IMR-90 (cell line): ENCODE results near the gene C3orf49. TPM values are rescaled to one million over a fixed set of nuclear protein-coding genes. Genes with fewer than 3 reads are reported as not detected.

ENCODE experiments used
- ATAC-seq: fragments of 200-7000 bp; cut with Tn5 transposase; 2 replicates; pipeline ENCODE4 v1.9.1; 2020; ENCODE audit warnings: low read depth, mild to moderate bottlenecking, moderate library complexity
- BruUV-seq: library from RNA; stranded (reverse); fragments of 400-500 nt; replicated peaks from 2 replicates; lab custom pipeline; 2021; lab: Mats Ljungman, UMichigan
- CTCF ChIA-PET: fragments of 300-600 bp; formaldehyde crosslinking; extraction: SDS; loops from one replicate; lab custom pipeline; 2021; ENCODE audit warnings: antibody characterized with exemption; lab: Yijun Ruan, JAX
- POLR2A ChIA-PET: fragments of 300-600 bp; sonication (Branson Sonifier 250); formaldehyde crosslinking; loops from one replicate; lab custom pipeline; 2022; ENCODE audit warnings: antibody characterized with exemption; ENCODE audit not compliant: unreplicated experiment; lab: Charles Lee
- DNase-seq: peaks from one replicate; pipeline ENCODE4 v3.0.0; 2013
- H2AFZ ChIP-seq: replicated peaks from 2 replicates; pipeline ENCODE3; 2013; ENCODE audit warnings: low read length, mild to moderate bottlenecking; ENCODE audit not compliant: poor library complexity
- H2AK5ac ChIP-seq: 2 replicates; pipeline ENCODE4 v1.6.1; 2013; ENCODE audit warnings: low read depth, low read length, inconsistent platforms
- H2AK9ac ChIP-seq: replicated peaks from 2 replicates; pipeline ENCODE3; 2013; ENCODE audit warnings: mild to moderate bottlenecking, low read depth, low read length, moderate library complexity; ENCODE audit not compliant: poor library complexity
- H2BK120ac ChIP-seq: 2 replicates; pipeline ENCODE4 v1.6.1; 2013; ENCODE audit warnings: low read depth, low read length, inconsistent platforms
- H2BK15ac ChIP-seq: 3 replicates; pipeline ENCODE4 v1.6.1; 2013; ENCODE audit warnings: low read depth, low read length, inconsistent platforms
- H2BK20ac ChIP-seq: 2 replicates; pipeline ENCODE4 v1.6.1; 2013; ENCODE audit warnings: low read depth, mild to moderate bottlenecking, inconsistent platforms, low read length, moderate library complexity
- H2BK5ac ChIP-seq: 2 replicates; pipeline ENCODE4 v1.6.1; 2013; ENCODE audit warnings: mild to moderate bottlenecking, low read depth, low read length, inconsistent platforms; ENCODE audit not compliant: poor library complexity, severe bottlenecking
- H3K14ac ChIP-seq: replicated peaks from 2 replicates; pipeline ENCODE4 v1.6.1; 2013; ENCODE audit warnings: low read depth, low read length, inconsistent platforms
- H3K18ac ChIP-seq: 2 replicates; pipeline ENCODE4 v1.6.1; 2013; ENCODE audit warnings: low read depth, low read length, control low read depth
- H3K23ac ChIP-seq: 2 replicates; pipeline ENCODE4 v1.6.1; 2013; ENCODE audit warnings: low read depth, low read length, inconsistent platforms
- H3K27ac ChIP-seq: 2 replicates; pipeline ENCODE4 v1.5.1; 2013; ENCODE audit warnings: mild to moderate bottlenecking, control low read depth, low read length; ENCODE audit not compliant: insufficient read depth
- H3K27me3 ChIP-seq: 2 replicates; pipeline ENCODE4 v1.6.1; 2013; ENCODE audit warnings: low read length; ENCODE audit not compliant: control insufficient read depth, insufficient read depth
- H3K36me3 ChIP-seq: 2 replicates; pipeline ENCODE4 v1.6.1; 2013; ENCODE audit warnings: low read length, mixed read lengths; ENCODE audit not compliant: control insufficient read depth, insufficient read depth
- H3K4ac ChIP-seq: 2 replicates; pipeline ENCODE4 v1.6.1; 2013; ENCODE audit warnings: low read depth, low read length, inconsistent platforms
- H3K4me1 ChIP-seq: 2 replicates; pipeline ENCODE4 v1.6.1; 2013; ENCODE audit warnings: low read length, mixed read lengths; ENCODE audit not compliant: control insufficient read depth, insufficient read depth
- H3K4me2 ChIP-seq: 2 replicates; pipeline ENCODE4 v1.6.1; 2013; ENCODE audit warnings: low read depth, mild to moderate bottlenecking, control low read depth, low read length, moderate library complexity
- H3K4me3 ChIP-seq: 2 replicates; pipeline ENCODE4 v1.5.1; 2013; ENCODE audit warnings: low read depth, mild to moderate bottlenecking, control low read depth, low read length, moderate library complexity; ENCODE audit not compliant: insufficient read depth
- H3K56ac ChIP-seq: 2 replicates; pipeline ENCODE4 v1.6.1; 2013; ENCODE audit warnings: low read length, inconsistent platforms; ENCODE audit not compliant: insufficient read depth; ENCODE audit errors: extremely low read depth
- H3K79me1 ChIP-seq, 2 experiments: 2 replicates each; pipeline ENCODE4 v1.6.1; 2013; ENCODE audit warnings: low read length in 2 of 2, inconsistent platforms in 1 of 2, low read depth in 1 of 2
- H3K9ac ChIP-seq: 2 replicates; pipeline ENCODE4 v1.6.1; 2013; ENCODE audit warnings: low read depth, low read length, control low read depth
- H3K9me1 ChIP-seq: 2 replicates; pipeline ENCODE4 v1.6.1; 2013; ENCODE audit warnings: low read length, inconsistent platforms; ENCODE audit not compliant: insufficient read depth
- H3K9me3 ChIP-seq: 2 replicates; pipeline ENCODE4 v1.6.1; 2013; ENCODE audit warnings: low read length; ENCODE audit not compliant: control insufficient read depth, insufficient read depth
- H4K20me1 ChIP-seq: 2 replicates; pipeline ENCODE4 v1.6.1; 2013; ENCODE audit warnings: low read length, inconsistent platforms; ENCODE audit not compliant: insufficient read depth
- H4K5ac ChIP-seq: 2 replicates; pipeline ENCODE4 v1.6.1; 2013; ENCODE audit warnings: mild to moderate bottlenecking, low read depth, low read length, control low read depth
- H4K8ac ChIP-seq, 2 experiments: 2 replicates each; pipeline ENCODE4 v1.6.1; 2013; ENCODE audit warnings: low read depth in 2 of 2, low read length in 2 of 2, control low read depth in 1 of 2, inconsistent platforms in 1 of 2
- H4K91ac ChIP-seq: 2 replicates; pipeline ENCODE4 v1.6.1; 2013; ENCODE audit warnings: low read depth, low read length, inconsistent platforms; ENCODE audit not compliant: insufficient read depth
- BHLHE40 ChIP-seq: fragments of 150-350 bp; IDR thresholded peaks from 2 replicates; pipeline ENCODE4 v1.6.1; 2016; ENCODE audit warnings: mild to moderate bottlenecking, low read depth, low read length
- CEBPB ChIP-seq: IDR thresholded peaks from 2 replicates; pipeline ENCODE4 v1.6.1; 2012; ENCODE audit warnings: low read depth, low read length, improper control_type of control experiment
- CHD1 ChIP-seq: IDR thresholded peaks from 2 replicates; pipeline ENCODE4 v1.6.1; 2012; ENCODE audit warnings: low read depth, low read length, improper control_type of control experiment
- FOS ChIP-seq: fragments of 150-350 bp; IDR thresholded peaks from 2 replicates; pipeline ENCODE4 v1.6.1; 2016; ENCODE audit warnings: low read depth, low read length
- NFE2L2 ChIP-seq: fragments of 150-350 bp; IDR thresholded peaks from 2 replicates; pipeline ENCODE4 v1.6.1; 2016; ENCODE audit warnings: low read depth, mild to moderate bottlenecking, low read length
- POLR2A ChIP-seq: IDR thresholded peaks from 2 replicates; pipeline ENCODE4 v1.6.1; 2012; ENCODE audit warnings: mild to moderate bottlenecking, low read depth, low read length
- SMC3 ChIP-seq: fragments of 150-350 bp; IDR thresholded peaks from 2 replicates; pipeline ENCODE4 v1.6.1; 2016; ENCODE audit warnings: low read depth, mild to moderate bottlenecking, antibody characterized with exemption, low read length, moderate library complexity
- WGBS, 2 experiments: methylation state at CpG; one replicate each; pipeline versions ENCODE4 v1.1.5 to v1.1.7; 2013; ENCODE audit warnings: missing lambda C conversion rate in 2 of 2; ENCODE audit not compliant: insufficient read length in 1 of 2; ENCODE audit errors: extremely low coverage in 2 of 2; 5-methylcytosine and 5-hydroxymethylcytosine counted together
- dilution Hi-C: fragments of 300-500 bp; cut with HindIII; formaldehyde crosslinking; loops from one replicate; pipeline ENCODE4 v1.14.3; 2018; ENCODE audit warnings: low sequenced_read_pairs; ENCODE audit not compliant: unreplicated experiment
- in situ Hi-C: fragments of 300-500 bp; cut with MboI; formaldehyde crosslinking; loops from 3 replicates; pipeline ENCODE4 v1.14.3; 2019; ENCODE audit warnings: low sequenced_read_pairs, inconsistent platforms, mixed read lengths
- intact Hi-C: fragments of 100-400 bp; cut with micrococcal nuclease; formaldehyde crosslinking; loops from 2 replicates; pipeline ENCODE4 v1.10.0; 2022
- polyA plus RNA-seq, 3 experiments: library from polyadenylated mRNA; depleted of rRNA; stranded (reverse); fragments of >200 nt; gene quantifications; 2 replicates each; pipeline ENCODE4 v1.2.3, GENCODE V29; 2012; ENCODE audit warnings: low replicate concordance in 1 of 3
- total RNA-seq: library from RNA; depleted of rRNA; stranded (reverse); fragments of >200 nt; gene quantifications from 2 replicates; pipeline ENCODE4 v1.2.3, GENCODE V29; 2012
- TF ChIP-seq, protein P1 (sequence below): fragments of 150-350 bp; IDR thresholded peaks from 2 replicates; pipeline ENCODE4 v1.6.1; 2017; ENCODE audit warnings: mild to moderate bottlenecking, antibody characterized with exemption, low read length, low read depth
- TF ChIP-seq, protein P2 (sequence below): conservative IDR thresholded peaks from 2 replicates; pipeline ENCODE4 v1.5.1; 2012; ENCODE audit warnings: mild to moderate bottlenecking, low read depth, low read length, improper control_type of control experiment
- TF ChIP-seq, protein P3 (sequence below): fragments of 150-350 bp; IDR thresholded peaks from 2 replicates; pipeline ENCODE4 v1.6.1; 2016; ENCODE audit warnings: low read depth, mild to moderate bottlenecking, low read length, moderate library complexity, borderline replicate concordance

C3orf49 gene
- total and polyA plus RNA-seq, 2 of the 4 experiments (the other 2 are of a cell fraction): not detected

DNA sequence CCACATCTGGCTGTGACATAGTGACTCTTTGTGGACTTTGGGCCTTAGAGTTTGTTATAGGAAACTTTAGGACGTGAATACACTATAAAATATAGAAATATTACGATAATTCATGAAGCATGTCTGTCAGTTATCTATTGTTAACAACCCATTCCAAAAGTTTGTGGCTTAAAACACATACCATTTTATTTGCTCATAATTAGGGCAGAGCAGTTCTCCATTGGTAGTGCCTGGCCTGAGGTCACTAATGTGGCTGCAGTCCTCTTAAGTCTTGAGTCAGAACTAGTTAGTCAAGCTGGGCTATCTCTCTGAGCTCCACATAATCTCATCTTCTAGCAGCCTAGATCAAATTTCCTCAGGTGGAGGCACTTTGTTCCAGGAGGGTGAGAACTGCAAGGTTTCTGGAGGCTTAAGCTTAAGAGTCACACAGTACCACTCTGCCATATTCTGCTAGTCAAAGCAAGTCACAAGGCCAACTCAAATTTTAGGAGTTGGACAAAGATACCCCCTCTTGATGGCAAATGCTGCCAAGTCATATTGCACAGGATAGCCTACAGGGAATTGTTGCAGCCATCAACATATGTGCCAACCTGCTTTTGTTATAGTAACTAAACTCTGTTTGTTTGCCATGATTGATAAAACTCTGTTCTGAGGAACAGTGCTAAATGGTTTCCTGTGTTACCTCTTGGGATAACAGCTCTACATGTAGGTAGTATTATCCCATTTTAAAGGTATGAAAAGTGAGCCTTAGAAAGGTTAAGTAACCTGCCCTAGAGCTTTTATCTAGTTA lies 53.2 kb downstream of the C3orf49 start:
- Histone ChIP-seq H3K4me2 (peak overlapping the region; percentile 31; the same call in 1 of the 2 replicates), H2BK20ac (no peak overlapping the region), H3K56ac (no peak overlapping the region), H3K14ac (no peak overlapping the region), H3K4me3 (no peak overlapping the region), H2BK120ac (no peak overlapping the region), H3K9ac (no peak overlapping the region), H3K23ac (no peak overlapping the region; the same call in 1 of the 2 replicates), H4K20me1 (peaks cover 39% of the 10 kb centered on the region; the same call in 1 of the 2 replicates), H2AK9ac (no peak overlapping the region), H3K36me3 (no peaks in the 10 kb centered on the region), H3K4me1 (peaks cover 4% of the 10 kb centered on the region), H2AFZ (no peak overlapping the region), H3K9me3 (no peaks in the 10 kb centered on the region), H3K4ac (no peak overlapping the region), H2AK5ac (no peak overlapping the region), H4K8ac (no peak overlapping the region), H4K5ac (no peak overlapping the region), H4K91ac (no peak overlapping the region), H3K27ac (no peak overlapping the region), H2BK15ac (no peak overlapping the region), H3K18ac (no peak overlapping the region), H3K9me1 (peaks cover 6% of the 10 kb centered on the region), H3K79me1 (peaks cover 47 to 76% of the 10 kb centered on the region in 2 experiments), H3K27me3 (no peaks in the 10 kb centered on the region), H2BK5ac (no peak overlapping the region)
- intact Hi-C loops: loop anchor here (1.0 kb wide), 1 partner anchor 34 kb away; no protein-coding TSS in a partner anchor
- in situ Hi-C loops: no loop called here
- DNase-seq: peak; percentile 92
- ChIA-PET POLR2A (no interaction called here), CTCF (no interaction called here)
- BruUV-seq: no TSS peak
- ATAC-seq: peak; percentile 93
- WGBS, 2 experiments: no CpG with 5 or more reads among the region's 2 CpGs
- dilution Hi-C loops: no loop called here
- no peak for TF ChIP-seq NFE2L2
- peak; percentile 43; the same call in 1 of the 2 replicates for TF ChIP-seq FOS
- no peak for TF ChIP-seq CHD1
- TF ChIP-seq POLR2A: no peak
- TF ChIP-seq, protein P1, sequence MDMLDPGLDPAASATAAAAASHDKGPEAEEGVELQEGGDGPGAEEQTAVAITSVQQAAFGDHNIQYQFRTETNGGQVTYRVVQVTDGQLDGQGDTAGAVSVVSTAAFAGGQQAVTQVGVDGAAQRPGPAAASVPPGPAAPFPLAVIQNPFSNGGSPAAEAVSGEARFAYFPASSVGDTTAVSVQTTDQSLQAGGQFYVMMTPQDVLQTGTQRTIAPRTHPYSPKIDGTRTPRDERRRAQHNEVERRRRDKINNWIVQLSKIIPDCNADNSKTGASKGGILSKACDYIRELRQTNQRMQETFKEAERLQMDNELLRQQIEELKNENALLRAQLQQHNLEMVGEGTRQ: no peak
- no peak for TF ChIP-seq SMC3
- no peak for TF ChIP-seq BHLHE40
- TF ChIP-seq, protein P2, sequence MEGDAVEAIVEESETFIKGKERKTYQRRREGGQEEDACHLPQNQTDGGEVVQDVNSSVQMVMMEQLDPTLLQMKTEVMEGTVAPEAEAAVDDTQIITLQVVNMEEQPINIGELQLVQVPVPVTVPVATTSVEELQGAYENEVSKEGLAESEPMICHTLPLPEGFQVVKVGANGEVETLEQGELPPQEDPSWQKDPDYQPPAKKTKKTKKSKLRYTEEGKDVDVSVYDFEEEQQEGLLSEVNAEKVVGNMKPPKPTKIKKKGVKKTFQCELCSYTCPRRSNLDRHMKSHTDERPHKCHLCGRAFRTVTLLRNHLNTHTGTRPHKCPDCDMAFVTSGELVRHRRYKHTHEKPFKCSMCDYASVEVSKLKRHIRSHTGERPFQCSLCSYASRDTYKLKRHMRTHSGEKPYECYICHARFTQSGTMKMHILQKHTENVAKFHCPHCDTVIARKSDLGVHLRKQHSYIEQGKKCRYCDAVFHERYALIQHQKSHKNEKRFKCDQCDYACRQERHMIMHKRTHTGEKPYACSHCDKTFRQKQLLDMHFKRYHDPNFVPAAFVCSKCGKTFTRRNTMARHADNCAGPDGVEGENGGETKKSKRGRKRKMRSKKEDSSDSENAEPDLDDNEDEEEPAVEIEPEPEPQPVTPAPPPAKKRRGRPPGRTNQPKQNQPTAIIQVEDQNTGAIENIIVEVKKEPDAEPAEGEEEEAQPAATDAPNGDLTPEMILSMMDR: no peak
- peak; percentile 33; the same call in 1 of the 2 replicates for TF ChIP-seq CEBPB
- TF ChIP-seq, protein P3, sequence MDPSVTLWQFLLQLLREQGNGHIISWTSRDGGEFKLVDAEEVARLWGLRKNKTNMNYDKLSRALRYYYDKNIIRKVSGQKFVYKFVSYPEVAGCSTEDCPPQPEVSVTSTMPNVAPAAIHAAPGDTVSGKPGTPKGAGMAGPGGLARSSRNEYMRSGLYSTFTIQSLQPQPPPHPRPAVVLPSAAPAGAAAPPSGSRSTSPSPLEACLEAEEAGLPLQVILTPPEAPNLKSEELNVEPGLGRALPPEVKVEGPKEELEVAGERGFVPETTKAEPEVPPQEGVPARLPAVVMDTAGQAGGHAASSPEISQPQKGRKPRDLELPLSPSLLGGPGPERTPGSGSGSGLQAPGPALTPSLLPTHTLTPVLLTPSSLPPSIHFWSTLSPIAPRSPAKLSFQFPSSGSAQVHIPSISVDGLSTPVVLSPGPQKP: no peak
